ENCODE data around the gene GIT2. TPM values are rescaled to one million over a fixed set of nuclear protein-coding genes. Genes with fewer than 3 reads are reported as not detected.

GIT2 gene
- total and polyA plus RNA-seq, 8 donors: 6.4 to 98.6 (median 39.2) TPM

DNA sequence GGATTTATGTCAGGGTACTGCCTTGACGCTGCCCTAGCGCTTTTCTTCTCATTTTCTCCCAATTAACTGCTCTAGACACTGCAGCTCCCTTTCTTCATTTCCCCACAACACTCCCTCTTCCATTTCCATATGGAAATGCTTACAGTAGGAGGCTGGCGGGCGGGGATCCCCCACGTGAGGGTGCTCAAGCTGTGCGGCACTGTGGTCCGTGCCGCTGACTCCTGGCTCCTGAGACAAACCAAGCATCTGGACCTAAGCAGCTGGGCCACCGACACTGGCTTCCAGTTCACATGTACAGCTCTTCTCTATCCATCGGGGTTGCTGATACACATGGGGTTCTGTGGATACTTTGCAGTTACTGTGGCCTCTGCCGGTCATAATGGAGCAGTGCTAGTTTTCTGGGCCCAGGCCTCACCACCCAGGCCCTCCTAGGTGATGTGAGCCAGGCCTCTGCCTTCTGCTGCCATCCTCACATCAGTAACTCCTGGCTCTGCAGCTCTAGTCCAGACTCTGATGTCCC lies 75.8 kb downstream of the GIT2 start:
- WGBS, 5 donors: 88 to 96% (median 93%) methylated on average over 10 to 11 of the region's 11 CpGs
- Histone ChIP-seq H3K27me3 (no peaks in the 10 kb centered on the region), H3K4me1 (no peaks in the 10 kb centered on the region), H3K36me3 (peaks cover 42 to 81% (median 74%) of the 10 kb centered on the region in 4 donors), H3K4me3 (no peak overlapping the region), H3K9me3 (no peaks in the 10 kb centered on the region), H3K27ac (no peak overlapping the region)
- no peak for DNase-seq
- intact Hi-C loops (cut with DNase I; ENCODE audit: low total_unique reads): no loop called here
- no peak for TF ChIP-seq POLR2A (IDR thresholded peaks at IDR 0.05)
- TF ChIP-seq, protein P1, sequence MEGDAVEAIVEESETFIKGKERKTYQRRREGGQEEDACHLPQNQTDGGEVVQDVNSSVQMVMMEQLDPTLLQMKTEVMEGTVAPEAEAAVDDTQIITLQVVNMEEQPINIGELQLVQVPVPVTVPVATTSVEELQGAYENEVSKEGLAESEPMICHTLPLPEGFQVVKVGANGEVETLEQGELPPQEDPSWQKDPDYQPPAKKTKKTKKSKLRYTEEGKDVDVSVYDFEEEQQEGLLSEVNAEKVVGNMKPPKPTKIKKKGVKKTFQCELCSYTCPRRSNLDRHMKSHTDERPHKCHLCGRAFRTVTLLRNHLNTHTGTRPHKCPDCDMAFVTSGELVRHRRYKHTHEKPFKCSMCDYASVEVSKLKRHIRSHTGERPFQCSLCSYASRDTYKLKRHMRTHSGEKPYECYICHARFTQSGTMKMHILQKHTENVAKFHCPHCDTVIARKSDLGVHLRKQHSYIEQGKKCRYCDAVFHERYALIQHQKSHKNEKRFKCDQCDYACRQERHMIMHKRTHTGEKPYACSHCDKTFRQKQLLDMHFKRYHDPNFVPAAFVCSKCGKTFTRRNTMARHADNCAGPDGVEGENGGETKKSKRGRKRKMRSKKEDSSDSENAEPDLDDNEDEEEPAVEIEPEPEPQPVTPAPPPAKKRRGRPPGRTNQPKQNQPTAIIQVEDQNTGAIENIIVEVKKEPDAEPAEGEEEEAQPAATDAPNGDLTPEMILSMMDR (IDR thresholded peaks at IDR 0.05): no peak
- TF ChIP-seq EP300 (IDR thresholded peaks at IDR 0.05): no peak
- TF ChIP-seq POLR2AphosphoS5 (IDR thresholded peaks at IDR 0.05): no peak

DNA sequence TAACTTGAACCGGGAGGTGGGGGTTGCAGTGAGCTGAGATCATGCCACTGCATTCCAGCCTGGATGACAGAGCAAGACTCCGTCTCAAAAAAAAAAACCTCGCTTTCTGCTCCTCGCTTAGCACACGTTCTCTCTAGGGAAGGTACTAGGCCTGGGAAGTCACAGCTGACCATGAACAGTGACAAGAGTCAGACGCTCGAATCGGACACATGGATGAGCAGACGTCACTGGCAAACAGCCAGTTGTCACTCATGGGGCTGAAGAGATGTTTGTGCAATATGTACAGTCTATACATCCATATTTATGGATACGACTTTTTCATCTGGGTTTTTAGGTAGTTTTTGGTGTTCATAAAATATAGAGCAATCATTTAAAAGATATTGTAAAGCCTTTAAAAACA lies 76.7 kb downstream of the GIT2 start:
- WGBS, 5 donors: 82 to 88% (median 86%) methylated on average over 10 of the region's 10 CpGs
- no peak overlapping the region for H3K27ac ChIP-seq
- no peaks in the 10 kb centered on the region for H3K27me3 ChIP-seq
- peaks cover 50 to 86% (median 79%) of the 10 kb centered on the region in 4 donors for H3K36me3 ChIP-seq
- no peaks in the 10 kb centered on the region for H3K9me3 ChIP-seq
- intact Hi-C loops (cut with DNase I; ENCODE audit: low total_unique reads): no loop called here
- TF ChIP-seq POLR2A (IDR thresholded peaks at IDR 0.05) (no peak), EP300 (IDR thresholded peaks at IDR 0.05) (no peak), POLR2AphosphoS5 (IDR thresholded peaks at IDR 0.05) (no peak)
- TF ChIP-seq, protein P1 (IDR thresholded peaks at IDR 0.05): no peak
- H3K4me1 ChIP-seq: no peaks in the 10 kb centered on the region
- no peak overlapping the region for H3K4me3 ChIP-seq
- DNase-seq: no peak

DNA sequence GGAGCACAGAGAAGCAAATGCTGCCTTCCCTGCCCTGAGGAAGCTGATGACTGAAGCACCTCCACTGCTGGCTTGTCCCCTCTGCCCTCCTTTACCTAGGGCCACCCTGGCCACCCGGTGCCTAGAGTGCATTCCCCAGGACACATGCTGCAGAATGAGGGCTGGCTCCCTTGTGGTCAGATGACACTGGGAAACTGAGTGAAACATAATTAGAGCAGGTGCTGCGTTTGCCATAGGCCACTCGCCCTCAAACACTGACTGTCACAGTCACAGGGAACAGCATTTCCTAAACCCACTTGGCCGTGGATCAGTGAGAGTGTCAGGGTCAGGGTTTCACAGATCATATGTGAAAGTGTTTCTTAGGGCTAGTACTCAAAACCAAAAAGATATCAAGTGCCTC lies 80.1 kb downstream of the GIT2 start:
- no peak overlapping the region for H3K27ac ChIP-seq
- intact Hi-C loops (cut with DNase I; ENCODE audit: low total_unique reads): no loop called here
- no peak overlapping the region for H3K4me3 ChIP-seq
- no peaks in the 10 kb centered on the region for H3K9me3 ChIP-seq
- WGBS, 5 donors: 83 to 95% (median 90%) methylated on average over 4 of the region's 4 CpGs
- H3K36me3 ChIP-seq: peaks cover 64 to 100% (median 100%) of the 10 kb centered on the region in 4 donors
- H3K4me1 ChIP-seq: no peaks in the 10 kb centered on the region
- TF ChIP-seq EP300 (IDR thresholded peaks at IDR 0.05) (no peak), POLR2AphosphoS5 (IDR thresholded peaks at IDR 0.05) (no peak), POLR2A (IDR thresholded peaks at IDR 0.05) (no peak)
- TF ChIP-seq, protein P1 (IDR thresholded peaks at IDR 0.05): no peak
- DNase-seq: no peak
- no peaks in the 10 kb centered on the region for H3K27me3 ChIP-seq

DNA sequence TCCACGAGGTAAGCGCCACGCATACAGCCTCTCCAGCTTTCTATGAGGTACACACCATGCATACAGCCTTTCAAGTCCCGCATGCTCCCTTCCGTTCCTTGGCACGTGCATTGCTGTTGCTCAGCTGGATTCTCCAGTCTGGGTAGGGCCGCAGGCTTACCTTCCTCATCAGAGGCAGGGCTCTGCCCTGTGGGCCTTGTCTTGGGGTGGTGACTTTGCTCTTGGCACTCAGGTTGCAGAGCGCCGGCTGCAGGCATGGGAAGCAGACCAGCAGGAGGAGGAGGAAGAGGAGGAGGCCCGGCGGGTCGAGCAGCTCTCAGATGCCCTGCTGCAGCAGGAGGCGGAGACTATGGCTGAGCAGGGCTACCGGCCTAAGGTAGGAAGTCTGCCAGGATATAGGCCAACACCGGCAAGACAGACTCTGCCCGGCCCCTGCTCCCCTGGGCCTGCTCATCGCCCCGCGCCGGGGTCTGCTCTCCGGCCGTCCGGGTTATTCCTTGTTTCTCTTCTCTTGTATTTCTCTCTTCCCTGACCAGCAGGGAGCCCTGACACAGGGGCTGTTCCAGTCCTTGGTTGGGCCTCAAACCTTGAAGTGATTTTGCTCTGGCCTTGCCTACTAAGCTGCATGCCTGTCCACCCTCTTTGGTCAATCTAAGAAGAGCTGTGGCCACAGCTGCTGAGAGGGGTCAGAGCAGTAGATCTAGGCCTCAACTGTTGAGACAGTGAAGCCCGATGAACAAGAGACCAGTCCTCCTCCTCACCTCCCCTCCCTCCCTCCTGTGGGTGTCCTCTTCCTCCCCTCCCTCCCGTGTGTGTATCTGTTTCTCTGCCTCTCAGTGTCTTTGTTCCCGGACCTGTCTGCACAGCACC lies 80.8 kb downstream of the GIT2 start:
- no peak for DNase-seq
- peaks cover 61 to 100% (median 100%) of the 10 kb centered on the region in 4 donors for H3K36me3 ChIP-seq
- intact Hi-C loops (cut with DNase I; ENCODE audit: low total_unique reads): no loop called here
- H3K27ac ChIP-seq: no peak overlapping the region
- no peak overlapping the region for H3K4me3 ChIP-seq
- 75 to 88% (median 81%) methylated on average over 20 to 26 of the region's 26 CpGs for WGBS, 5 donors
- no peaks in the 10 kb centered on the region for H3K4me1 ChIP-seq
- H3K9me3 ChIP-seq: no peaks in the 10 kb centered on the region
- H3K27me3 ChIP-seq: no peaks in the 10 kb centered on the region
- TF ChIP-seq POLR2AphosphoS5 (IDR thresholded peaks at IDR 0.05) (no peak), POLR2A (IDR thresholded peaks at IDR 0.05) (no peak), EP300 (IDR thresholded peaks at IDR 0.05) (no peak)
- TF ChIP-seq, protein P1 (IDR thresholded peaks at IDR 0.05): no peak
